Neuronal stem cell (in vitro differentiated cells): Measurements from ENCODE around the gene OSBPL6.

ENCODE experiments used
- DNase-seq: peaks from one replicate; pipeline ENCODE4 v3.0.0-alpha.2; 2013; ENCODE audit warnings: low spot score
- H2AFZ ChIP-seq: one replicate; pipeline ENCODE4 v1.6.1; 2013; ENCODE audit warnings: mild to moderate bottlenecking, low read length, inconsistent platforms
- H2AK5ac ChIP-seq: 2 replicates; pipeline ENCODE4 v1.6.1; 2013; ENCODE audit warnings: low read depth, mild to moderate bottlenecking, inconsistent platforms, low read length, moderate library complexity, mixed read lengths
- H2BK120ac ChIP-seq: 2 replicates; pipeline ENCODE4 v1.6.1; 2013; ENCODE audit warnings: low read depth, mild to moderate bottlenecking, inconsistent platforms, low read length, moderate library complexity, mixed read lengths
- H2BK12ac ChIP-seq: one replicate; pipeline ENCODE4 v1.6.1; 2013; ENCODE audit warnings: low read length, inconsistent platforms
- H2BK15ac ChIP-seq: 2 replicates; pipeline ENCODE4 v1.6.1; 2013; ENCODE audit warnings: mild to moderate bottlenecking, low read length, inconsistent platforms, mixed read lengths
- H2BK5ac ChIP-seq: one replicate; pipeline ENCODE4 v1.6.1; 2013; ENCODE audit warnings: inconsistent platforms, mild to moderate bottlenecking, low read length, moderate library complexity
- H3K14ac ChIP-seq: one replicate; pipeline ENCODE4 v1.6.1; 2013; ENCODE audit warnings: low read length, inconsistent platforms
- H3K18ac ChIP-seq: 2 replicates; pipeline ENCODE4 v1.6.1; 2013; ENCODE audit warnings: low read length, inconsistent platforms
- H3K23ac ChIP-seq: 2 replicates; pipeline ENCODE4 v1.6.1; 2013; ENCODE audit warnings: low read depth, mild to moderate bottlenecking, mixed read lengths, low read length, inconsistent platforms; ENCODE audit not compliant: poor library complexity
- H3K27ac ChIP-seq: replicated peaks from 3 replicates; pipeline ENCODE4 v1.5.1; 2013; ENCODE audit warnings: low read length, inconsistent platforms
- H3K27me3 ChIP-seq, 3 experiments: 2 replicates each; pipeline ENCODE4 v1.6.1; 2013; ENCODE audit warnings: low read length in 3 of 3, mild to moderate bottlenecking in 2 of 3, inconsistent platforms in 1 of 3, low read depth in 1 of 3, mixed read lengths in 1 of 3, moderate library complexity in 1 of 3; ENCODE audit not compliant: control insufficient read depth in 3 of 3, insufficient read depth in 3 of 3
- H3K36me3 ChIP-seq, 2 donors: replicated peaks in 1 of 2; 2 replicates each; pipeline ENCODE4 v1.6.1; 2013; ENCODE audit warnings: low read length in 2 of 2; ENCODE audit not compliant: control insufficient read depth in 2 of 2, insufficient read depth in 2 of 2
- H3K4ac ChIP-seq: 2 replicates; pipeline ENCODE4 v1.6.1; 2013; ENCODE audit warnings: inconsistent platforms, mild to moderate bottlenecking, low read length, moderate library complexity
- H3K4me1 ChIP-seq, 2 donors: 1 replicate in 1 of 2; 2 replicates in 1 of 2; pipeline ENCODE4 v1.6.1; 2013; ENCODE audit warnings: low read length in 2 of 2, low read depth in 1 of 2; ENCODE audit not compliant: control insufficient read depth in 2 of 2, insufficient read depth in 1 of 2
- H3K4me2 ChIP-seq: one replicate; pipeline ENCODE4 v1.6.1; 2013; ENCODE audit warnings: mild to moderate bottlenecking, low read length, inconsistent platforms; ENCODE audit not compliant: insufficient read depth, poor library complexity, severe bottlenecking
- H3K4me3 ChIP-seq, 2 donors: 2 replicates each; pipeline ENCODE4 v1.5.1; 2013; ENCODE audit warnings: low read length in 2 of 2, mild to moderate bottlenecking in 2 of 2, inconsistent platforms in 1 of 2, moderate library complexity in 1 of 2
- H3K79me1 ChIP-seq: one replicate; pipeline ENCODE4 v1.6.1; 2013; ENCODE audit warnings: low read depth, mild to moderate bottlenecking, inconsistent platforms, low read length, moderate library complexity
- H3K9ac ChIP-seq: one replicate; pipeline ENCODE4 v1.6.1; 2013; ENCODE audit warnings: mild to moderate bottlenecking, low read depth, low read length, inconsistent platforms; ENCODE audit not compliant: poor library complexity
- H3K9me3 ChIP-seq, 2 donors: replicated peaks in 1 of 2; 2 replicates each; pipeline versions ENCODE3 to v1.6.1; 2013; ENCODE audit warnings: low read length in 2 of 2, mild to moderate bottlenecking in 2 of 2, inconsistent platforms in 1 of 2, low read depth in 1 of 2, mixed read lengths in 1 of 2, moderate library complexity in 1 of 2; ENCODE audit not compliant: control insufficient read depth in 2 of 2, insufficient read depth in 1 of 2
- H4K8ac ChIP-seq: one replicate; pipeline ENCODE4 v1.6.1; 2013; ENCODE audit warnings: low read depth, mild to moderate bottlenecking, inconsistent platforms, low read length, moderate library complexity
- H4K91ac ChIP-seq: one replicate; pipeline ENCODE4 v1.6.1; 2013; ENCODE audit warnings: low read length, low read depth, mild to moderate bottlenecking, inconsistent platforms; ENCODE audit not compliant: poor library complexity
- WGBS, 2 donors: extraction: QIAGEN DNeasy Blood & Tissue Kit; methylation state at CpG; one replicate each; pipeline ENCODE4 v1.1.7; 2013; ENCODE audit warnings: missing lambda C conversion rate in 2 of 2, mixed read lengths in 1 of 2; ENCODE audit not compliant: insufficient read length in 2 of 2, insufficient replicate concordance in 1 of 2; ENCODE audit errors: extremely low coverage in 2 of 2; 5-methylcytosine and 5-hydroxymethylcytosine counted together

OSBPL6 gene

DNA sequence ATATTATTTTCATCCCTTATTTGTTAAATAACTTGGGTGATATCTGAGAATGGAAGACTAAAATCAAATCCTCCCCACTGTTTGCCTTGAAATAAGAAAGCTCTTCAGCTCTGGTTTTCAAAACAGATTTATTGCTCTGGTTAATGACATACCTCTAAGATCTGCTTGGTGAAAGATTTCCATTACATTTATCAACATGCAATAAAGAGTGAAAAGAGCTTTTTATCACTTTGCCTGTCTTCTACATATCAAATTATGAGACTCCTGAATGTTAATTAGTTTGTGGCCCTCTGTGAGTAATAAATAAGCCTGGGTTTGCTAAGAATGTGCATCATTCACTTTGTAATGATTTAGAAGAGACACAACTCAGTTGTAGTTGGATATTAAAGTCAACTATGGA is 140.9 kb downstream of the OSBPL6 start:
- DNase-seq: no peak

DNA sequence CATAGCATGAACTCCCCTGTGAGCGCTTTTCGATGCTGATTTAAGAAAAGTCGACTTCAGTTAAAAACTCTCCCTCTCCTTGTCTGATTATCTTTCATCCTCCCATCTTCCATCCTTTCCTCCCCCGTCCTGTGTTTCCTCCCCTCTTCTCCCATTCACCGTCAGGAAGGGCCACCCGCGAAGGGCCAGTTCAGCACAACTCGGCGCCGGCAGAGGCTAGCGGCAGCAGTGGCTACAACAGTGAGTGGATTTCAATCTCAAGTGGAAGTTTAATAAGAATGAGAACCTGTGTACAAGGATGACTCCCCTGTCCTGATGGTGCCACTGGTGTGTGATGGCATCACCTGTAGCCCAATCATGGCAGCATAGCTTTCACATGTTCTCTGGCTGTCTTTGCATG is 149.8 kb downstream of the OSBPL6 start:
- Histone ChIP-seq H4K91ac (no peak overlapping the region), H3K4ac (no peak overlapping the region), H2BK15ac (no peak overlapping the region), H3K9ac (no peak overlapping the region), H3K23ac (no peak overlapping the region), H3K27me3 (no peaks in the 10 kb centered on the region), H2BK5ac (no peak overlapping the region), H3K79me1 (no peaks in the 10 kb centered on the region), H2BK120ac (no peak overlapping the region), H2AK5ac (no peak overlapping the region), H3K4me2 (no peak overlapping the region), H3K9me3 (peaks cover 0 to 2% of the 10 kb centered on the region in 2 donors), H3K4me1 (no peaks in the 10 kb centered on the region), H3K18ac (no peak overlapping the region), H2BK12ac (no peak overlapping the region), H3K4me3 (no peak overlapping the region), H3K27ac (no peak overlapping the region), H2AFZ (no peak overlapping the region), H3K36me3 (no peaks in the 10 kb centered on the region), H4K8ac (no peak overlapping the region), H3K14ac (no peak overlapping the region)
- no peak for DNase-seq
- WGBS, 2 donors: no CpG with 5 or more reads among the region's 11 CpGs

More for the DNA sequence above, 140.9 kb downstream of the OSBPL6 start:
- Histone ChIP-seq H2AFZ (no peak overlapping the region), H2BK120ac (no peak overlapping the region), H2BK12ac (no peak overlapping the region), H3K9ac (no peak overlapping the region), H3K18ac (no peak overlapping the region), H3K4me2 (no peak overlapping the region), H3K27me3 (no peaks in the 10 kb centered on the region), H2AK5ac (no peak overlapping the region), H2BK15ac (no peak overlapping the region), H3K36me3 (peaks cover 0 to 4% of the 10 kb centered on the region in 2 donors), H3K9me3 (no peaks in the 10 kb centered on the region), H3K4me1 (no peaks in the 10 kb centered on the region), H4K8ac (no peak overlapping the region), H3K4ac (no peak overlapping the region), H4K91ac (no peak overlapping the region), H2BK5ac (no peak overlapping the region), H3K23ac (no peak overlapping the region), H3K4me3 (no peak overlapping the region), H3K14ac (no peak overlapping the region), H3K27ac (no peak overlapping the region), H3K79me1 (no peaks in the 10 kb centered on the region)

DNA sequence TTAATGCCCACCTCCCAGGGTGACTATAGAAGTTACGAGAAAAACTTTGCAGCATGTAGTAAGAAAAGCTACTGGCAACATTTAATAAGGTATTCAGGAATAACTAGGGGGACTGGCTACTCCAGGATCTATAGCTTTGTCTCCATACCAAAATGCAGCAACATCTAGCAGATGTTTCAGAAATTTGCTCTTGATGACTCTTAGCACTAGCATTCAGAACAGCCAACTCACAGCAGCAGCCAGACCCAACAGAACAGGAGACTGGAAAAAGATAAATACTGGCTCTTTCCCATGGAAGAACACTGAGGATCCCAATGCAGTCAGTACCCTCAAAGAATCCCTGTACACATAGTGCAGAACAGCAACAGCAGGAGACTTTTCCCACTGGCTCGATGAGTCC is 151.6 kb downstream of the OSBPL6 start:
- Histone ChIP-seq H3K14ac (no peak overlapping the region), H3K4ac (no peak overlapping the region), H2AK5ac (no peak overlapping the region), H4K91ac (no peak overlapping the region), H2BK12ac (no peak overlapping the region), H3K27ac (no peak overlapping the region), H3K9ac (no peak overlapping the region), H3K36me3 (no peaks in the 10 kb centered on the region), H2BK5ac (no peak overlapping the region), H4K8ac (no peak overlapping the region), H3K9me3 (peaks cover 0 to 2% of the 10 kb centered on the region in 2 donors), H3K4me2 (no peak overlapping the region), H3K4me3 (no peak overlapping the region), H2BK120ac (no peak overlapping the region), H3K18ac (no peak overlapping the region), H3K4me1 (no peaks in the 10 kb centered on the region), H2BK15ac (no peak overlapping the region), H2AFZ (no peak overlapping the region), H3K23ac (no peak overlapping the region), H3K79me1 (no peaks in the 10 kb centered on the region), H3K27me3 (no peaks in the 10 kb centered on the region)
- WGBS, 2 donors: no CpG with 5 or more reads among the region's 2 CpGs
- DNase-seq: no peak

DNA sequence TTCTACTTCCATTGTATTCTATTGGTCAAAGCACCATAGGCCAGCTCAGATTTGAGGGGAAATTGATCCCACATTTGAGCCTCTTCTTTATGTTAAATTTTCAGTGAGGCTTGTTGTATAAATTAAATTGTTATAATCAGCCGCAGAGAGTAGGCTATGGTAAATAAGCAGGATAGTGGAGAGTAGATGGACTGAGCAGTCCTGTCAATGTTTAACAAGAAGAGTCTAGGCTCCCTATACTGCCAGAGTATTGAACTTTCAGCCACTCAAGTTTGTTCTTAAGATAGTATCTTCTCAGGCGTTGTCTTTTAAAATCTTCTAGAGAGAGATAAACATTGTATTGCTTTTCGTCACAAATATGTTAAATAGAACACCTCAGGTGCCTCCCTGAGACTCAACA is 155.7 kb downstream of the OSBPL6 start:
- Histone ChIP-seq H3K9ac (no peak overlapping the region), H3K4me1 (no peaks in the 10 kb centered on the region), H3K79me1 (no peaks in the 10 kb centered on the region), H2BK120ac (no peak overlapping the region), H3K23ac (no peak overlapping the region), H3K36me3 (peaks cover 0 to 4% of the 10 kb centered on the region in 2 donors), H4K8ac (no peak overlapping the region), H3K18ac (no peak overlapping the region), H3K14ac (no peak overlapping the region), H2AK5ac (no peak overlapping the region), H2BK5ac (no peak overlapping the region), H4K91ac (no peak overlapping the region), H3K4me3 (no peak overlapping the region), H3K4ac (no peak overlapping the region), H3K27ac (no peak overlapping the region), H3K4me2 (no peak overlapping the region), H2BK15ac (no peak overlapping the region), H2BK12ac (no peak overlapping the region), H3K9me3 (no peaks in the 10 kb centered on the region), H3K27me3 (no peaks in the 10 kb centered on the region), H2AFZ (no peak overlapping the region)
- no peak for DNase-seq
- no CpG with 5 or more reads among the region's 3 CpGs for WGBS, 2 donors
